Peyer's patch (tissue), 4 donors: ENCODE measurements around the gene DNMT3B.

Experiments
- CTCF ChIP-seq, 6 experiments: fragments of 450-650 bp in 4 of 6; fragments of 200-600 bp in 2 of 6; sonication (generic) in 1 of 6; IDR thresholded peaks; one replicate each; pipeline ENCODE4 v1.5.1; 2017 to 2019; ENCODE audit warnings: antibody characterized with exemption in 6 of 6, mild to moderate bottlenecking in 3 of 6, moderate library complexity in 1 of 6
- POLR2A ChIP-seq, 2 donors: fragments of 450-650 bp; IDR thresholded peaks; one replicate each; pipeline ENCODE4 v1.5.1; 2017; ENCODE audit warnings: antibody characterized with exemption in 2 of 2, mild to moderate bottlenecking in 2 of 2, moderate library complexity in 2 of 2

DNA sequence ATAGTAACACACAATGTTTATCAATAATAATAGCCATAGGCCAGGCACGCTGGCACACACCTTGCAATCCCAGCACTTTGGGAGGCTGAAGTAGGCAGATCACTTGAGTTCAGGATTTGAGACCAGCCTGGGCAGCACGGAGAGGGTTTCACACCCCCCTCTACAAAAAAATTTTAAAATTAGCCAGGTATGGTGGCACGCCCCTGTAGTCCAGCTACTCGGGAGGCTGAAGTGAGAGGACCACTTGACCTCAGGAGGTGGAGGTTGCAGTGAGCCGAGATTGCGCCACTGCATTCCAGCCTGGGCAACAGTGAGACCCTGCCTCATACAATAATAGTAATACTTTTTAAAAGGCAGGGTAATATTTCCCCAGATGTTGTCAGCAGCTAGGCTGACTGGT lies 49.7 kb downstream of the DNMT3B start:
- TF ChIP-seq POLR2A (IDR thresholded peaks at IDR 0.05) (no peak), CTCF (IDR thresholded peaks at IDR 0.05) (no peak)
